HS-5 (cell line): ENCODE results near the gene GRIP2.
A peak's percentile ranks its signal among the peaks of the same experiment; 100 is the strongest.

Experiments
- DNase-seq: peaks from one replicate; pipeline ENCODE4 v3.0.0-alpha.2; 2012; ENCODE audit warnings: low read depth

The GRIP2 gene

GRCh38 chr3:14539742-14540491 lies at the start of gene GRIP2:
TSS of gene GRIP2 (minus strand) at chr3:14540342. CDS start at chr3:14540308, 34 bp downstream.
- DNase-seq, result no peak

- no peak for DNase-seq
Observed at GRCh38 chr3:14588425-14589112, 48.4 kb upstream of the GRIP2 start.

- peak; percentile 79 for DNase-seq
Observed at GRCh38 chr3:14587740-14588360, 47.7 kb upstream of the GRIP2 start.

- no peak for DNase-seq
Observed at GRCh38 chr3:14586611-14587010, 46.5 kb upstream of the GRIP2 start.

GRCh38 chr3:14583548-14584091 lies 43.5 kb upstream of the GRIP2 start:
- DNase-seq, result no peak

- no peak for DNase-seq
Observed at GRCh38 chr3:14582045-14582410, 41.9 kb upstream of the GRIP2 start.

- DNase-seq, result no peak
Observed at GRCh38 chr3:14581334-14582044, 41.3 kb upstream of the GRIP2 start.

- no peak for DNase-seq
Observed at GRCh38 chr3:14577897-14578296, 37.8 kb upstream of the GRIP2 start.

GRCh38 chr3:14576163-14576562 lies 36.0 kb upstream of the GRIP2 start:
- no peak for DNase-seq

- DNase-seq, result no peak
Observed at GRCh38 chr3:14574183-14574582, 34.0 kb upstream of the GRIP2 start.

GRCh38 chr3:14573706-14574105 lies 33.6 kb upstream of the GRIP2 start:
- no peak for DNase-seq

- no peak for DNase-seq
Observed at GRCh38 chr3:14570864-14571263, 30.7 kb upstream of the GRIP2 start.

- DNase-seq, result no peak
Observed at GRCh38 chr3:14570089-14570488, 29.9 kb upstream of the GRIP2 start.

- DNase-seq, result no peak
Observed at GRCh38 chr3:14569474-14570000, 29.4 kb upstream of the GRIP2 start.

- DNase-seq, result no peak
Observed at GRCh38 chr3:14568269-14568668, 28.1 kb upstream of the GRIP2 start.

GRCh38 chr3:14566812-14567211 lies 26.7 kb upstream of the GRIP2 start:
- no peak for DNase-seq

- peak; percentile 11 for DNase-seq
Observed at GRCh38 chr3:14565868-14566588, 25.9 kb upstream of the GRIP2 start.

GRCh38 chr3:14564741-14565140 lies 24.6 kb upstream of the GRIP2 start:
- DNase-seq, result no peak

GRCh38 chr3:14563946-14564539 lies 23.9 kb upstream of the GRIP2 start:
- DNase-seq, result no peak

- no peak for DNase-seq
Observed at GRCh38 chr3:14562121-14562890, 22.2 kb upstream of the GRIP2 start.
